ENCODE data around the gene CDH4.
A peak's percentile ranks its signal among the peaks of the same experiment; 100 is the strongest.

Gene CDH4

GRCh38 chr20:61880706-61881105 lies 628.6 kb downstream of the CDH4 start:
- H2AK5ac ChIP-seq (ENCODE audit: low read depth, low read length): peak overlapping the region; percentile 45
- no peak overlapping the region for H3K4ac ChIP-seq (ENCODE audit: low read length)
- H3K9me3 ChIP-seq (replicated peaks in 1 of 2; ENCODE audit: control insufficient read depth in 2 of 2, insufficient read depth in 1 of 2, low read depth in 1 of 2, low read length in 2 of 2): no peaks in the 10 kb centered on the region
- no peak overlapping the region for H4K91ac ChIP-seq (ENCODE audit: low read depth, low read length, poor library complexity)
- H3K4me1 ChIP-seq (ENCODE audit: control insufficient read depth in 2 of 2, insufficient read depth in 1 of 2, low read depth in 1 of 2, low read length in 2 of 2): peaks cover 0 to 2% of the 10 kb centered on the region in 2 donors
- no peak overlapping the region for H2AFZ ChIP-seq (ENCODE audit: low read length)
- WGBS, 2 donors (ENCODE audit: extremely low coverage in 2 of 2, insufficient read length in 2 of 2, insufficient replicate concordance in 1 of 2): no CpG with 5 or more reads among the region's 8 CpGs
- H2BK15ac ChIP-seq (ENCODE audit: low read length): peak overlapping the region; percentile 67
- H2BK120ac ChIP-seq (ENCODE audit: low read depth, low read length): no peak overlapping the region
- H3K36me3 ChIP-seq (replicated peaks in 1 of 2; ENCODE audit: control insufficient read depth in 2 of 2, insufficient read depth in 2 of 2, low read length in 2 of 2): no peaks in the 10 kb centered on the region
- peak overlapping the region; percentile 55 for H3K23ac ChIP-seq (ENCODE audit: low read depth, low read length, poor library complexity)
- H3K79me1 ChIP-seq (ENCODE audit: low read depth, low read length): peaks cover 2% of the 10 kb centered on the region
- no peak overlapping the region for H3K27ac ChIP-seq (replicated peaks; ENCODE audit: low read length)
- H2BK12ac ChIP-seq (ENCODE audit: low read length): no peak overlapping the region
- peak overlapping the region; percentile 94 for H3K14ac ChIP-seq (ENCODE audit: low read length)
- H3K18ac ChIP-seq (ENCODE audit: low read length): peak overlapping the region; percentile 76
- H2BK5ac ChIP-seq (ENCODE audit: low read length): no peak overlapping the region
- no peak overlapping the region for H3K9ac ChIP-seq (ENCODE audit: low read depth, low read length, poor library complexity)
- no peak overlapping the region for H3K4me2 ChIP-seq (ENCODE audit: insufficient read depth, low read length, poor library complexity, severe bottlenecking)
- DNase-seq (ENCODE audit: low spot score): no peak
- H3K27me3 ChIP-seq (ENCODE audit: control insufficient read depth in 3 of 3, insufficient read depth in 3 of 3, low read depth in 1 of 3, low read length in 3 of 3): no peaks in the 10 kb centered on the region
- H4K8ac ChIP-seq (ENCODE audit: low read depth, low read length): peak overlapping the region; percentile 43
- peak overlapping the region in 1 of 2 donors; percentile 40 for H3K4me3 ChIP-seq (ENCODE audit: low read length in 2 of 2)

GRCh38 chr20:61881416-61881815 lies 629.4 kb downstream of the CDH4 start:
- Histone ChIP-seq H3K18ac (ENCODE audit: low read length) (peak overlapping the region; percentile 41), H3K9me3 (replicated peaks in 1 of 2; ENCODE audit: control insufficient read depth in 2 of 2, insufficient read depth in 1 of 2, low read depth in 1 of 2, low read length in 2 of 2) (no peaks in the 10 kb centered on the region), H2AFZ (ENCODE audit: low read length) (no peak overlapping the region), H3K36me3 (replicated peaks in 1 of 2; ENCODE audit: control insufficient read depth in 2 of 2, insufficient read depth in 2 of 2, low read length in 2 of 2) (no peaks in the 10 kb centered on the region), H3K4me2 (ENCODE audit: insufficient read depth, low read length, poor library complexity, severe bottlenecking) (no peak overlapping the region), H2BK5ac (ENCODE audit: low read length) (no peak overlapping the region), H2BK15ac (ENCODE audit: low read length) (no peak overlapping the region), H4K91ac (ENCODE audit: low read depth, low read length, poor library complexity) (no peak overlapping the region), H3K4me3 (ENCODE audit: low read length in 2 of 2) (no peak overlapping the region), H3K4ac (ENCODE audit: low read length) (peak overlapping the region; percentile 23), H2BK120ac (ENCODE audit: low read depth, low read length) (no peak overlapping the region), H3K14ac (ENCODE audit: low read length) (no peak overlapping the region), H3K27me3 (ENCODE audit: control insufficient read depth in 3 of 3, insufficient read depth in 3 of 3, low read depth in 1 of 3, low read length in 3 of 3) (no peaks in the 10 kb centered on the region), H3K23ac (ENCODE audit: low read depth, low read length, poor library complexity) (peak overlapping the region; percentile 55), H2BK12ac (ENCODE audit: low read length) (no peak overlapping the region), H3K4me1 (ENCODE audit: control insufficient read depth in 2 of 2, insufficient read depth in 1 of 2, low read depth in 1 of 2, low read length in 2 of 2) (peaks cover 0 to 2% of the 10 kb centered on the region in 2 donors), H2AK5ac (ENCODE audit: low read depth, low read length) (no peak overlapping the region), H4K8ac (ENCODE audit: low read depth, low read length) (peak overlapping the region; percentile 43), H3K27ac (replicated peaks; ENCODE audit: low read length) (no peak overlapping the region), H3K79me1 (ENCODE audit: low read depth, low read length) (peaks cover 2% of the 10 kb centered on the region), H3K9ac (ENCODE audit: low read depth, low read length, poor library complexity) (no peak overlapping the region)
- no CpG with 5 or more reads among the region's 19 CpGs for WGBS, 2 donors (ENCODE audit: extremely low coverage in 2 of 2, insufficient read length in 2 of 2, insufficient replicate concordance in 1 of 2)
- no peak for DNase-seq (ENCODE audit: low spot score)

- H3K27me3 ChIP-seq (ENCODE audit: control insufficient read depth in 3 of 3, insufficient read depth in 3 of 3, low read depth in 1 of 3, low read length in 3 of 3): no peaks in the 10 kb centered on the region
- H2BK5ac ChIP-seq (ENCODE audit: low read length): no peak overlapping the region
- H3K79me1 ChIP-seq (ENCODE audit: low read depth, low read length): peaks cover 2% of the 10 kb centered on the region
- H3K9ac ChIP-seq (ENCODE audit: low read depth, low read length, poor library complexity): peak overlapping the region; percentile 53
- H2AFZ ChIP-seq (ENCODE audit: low read length): no peak overlapping the region
- no peak overlapping the region for H4K91ac ChIP-seq (ENCODE audit: low read depth, low read length, poor library complexity)
- H3K36me3 ChIP-seq (replicated peaks in 1 of 2; ENCODE audit: control insufficient read depth in 2 of 2, insufficient read depth in 2 of 2, low read length in 2 of 2): no peaks in the 10 kb centered on the region
- no peak overlapping the region for H3K23ac ChIP-seq (ENCODE audit: low read depth, low read length, poor library complexity)
- H3K4me3 ChIP-seq (ENCODE audit: low read length in 2 of 2): no peak overlapping the region
- peaks cover 0 to 2% of the 10 kb centered on the region in 2 donors for H3K4me1 ChIP-seq (ENCODE audit: control insufficient read depth in 2 of 2, insufficient read depth in 1 of 2, low read depth in 1 of 2, low read length in 2 of 2)
- no peak overlapping the region for H3K14ac ChIP-seq (ENCODE audit: low read length)
- H3K4me2 ChIP-seq (ENCODE audit: insufficient read depth, low read length, poor library complexity, severe bottlenecking): no peak overlapping the region
- DNase-seq (ENCODE audit: low spot score): no peak
- no peak overlapping the region for H3K4ac ChIP-seq (ENCODE audit: low read length)
- H2AK5ac ChIP-seq (ENCODE audit: low read depth, low read length): no peak overlapping the region
- no CpG with 5 or more reads among the region's 13 CpGs for WGBS, 2 donors (ENCODE audit: extremely low coverage in 2 of 2, insufficient read length in 2 of 2, insufficient replicate concordance in 1 of 2)
- H3K18ac ChIP-seq (ENCODE audit: low read length): peak overlapping the region; percentile 76
- no peak overlapping the region for H3K27ac ChIP-seq (replicated peaks; ENCODE audit: low read length)
- H2BK12ac ChIP-seq (ENCODE audit: low read length): no peak overlapping the region
- no peak overlapping the region for H2BK15ac ChIP-seq (ENCODE audit: low read length)
- no peaks in the 10 kb centered on the region for H3K9me3 ChIP-seq (replicated peaks in 1 of 2; ENCODE audit: control insufficient read depth in 2 of 2, insufficient read depth in 1 of 2, low read depth in 1 of 2, low read length in 2 of 2)
- no peak overlapping the region for H4K8ac ChIP-seq (ENCODE audit: low read depth, low read length)
- H2BK120ac ChIP-seq (ENCODE audit: low read depth, low read length): no peak overlapping the region
Measured at GRCh38 chr20:61881861-61882260, 629.8 kb downstream of the CDH4 start.

GRCh38 chr20:61882716-61883615 lies 630.9 kb downstream of the CDH4 start:
- H2AK5ac ChIP-seq (ENCODE audit: low read depth, low read length): no peak overlapping the region
- H3K9me3 ChIP-seq (replicated peaks in 1 of 2; ENCODE audit: control insufficient read depth in 2 of 2, insufficient read depth in 1 of 2, low read depth in 1 of 2, low read length in 2 of 2): no peaks in the 10 kb centered on the region
- H3K9ac ChIP-seq (ENCODE audit: low read depth, low read length, poor library complexity): no peak overlapping the region
- H4K91ac ChIP-seq (ENCODE audit: low read depth, low read length, poor library complexity): no peak overlapping the region
- H3K4me1 ChIP-seq (ENCODE audit: control insufficient read depth in 2 of 2, insufficient read depth in 1 of 2, low read depth in 1 of 2, low read length in 2 of 2): peaks cover 0 to 3% of the 10 kb centered on the region in 2 donors
- H3K14ac ChIP-seq (ENCODE audit: low read length): no peak overlapping the region
- no peak overlapping the region for H2BK15ac ChIP-seq (ENCODE audit: low read length)
- no peak overlapping the region for H3K23ac ChIP-seq (ENCODE audit: low read depth, low read length, poor library complexity)
- no peak overlapping the region for H2BK120ac ChIP-seq (ENCODE audit: low read depth, low read length)
- no peak overlapping the region for H3K4me2 ChIP-seq (ENCODE audit: insufficient read depth, low read length, poor library complexity, severe bottlenecking)
- no peak overlapping the region for H3K4ac ChIP-seq (ENCODE audit: low read length)
- peaks cover under 1% of the 10 kb centered on the region for H3K79me1 ChIP-seq (ENCODE audit: low read depth, low read length)
- H4K8ac ChIP-seq (ENCODE audit: low read depth, low read length): no peak overlapping the region
- no peak overlapping the region for H3K4me3 ChIP-seq (ENCODE audit: low read length in 2 of 2)
- no peak overlapping the region for H3K27ac ChIP-seq (replicated peaks; ENCODE audit: low read length)
- no peak overlapping the region for H2BK5ac ChIP-seq (ENCODE audit: low read length)
- DNase-seq (ENCODE audit: low spot score): no peak
- H3K36me3 ChIP-seq (replicated peaks in 1 of 2; ENCODE audit: control insufficient read depth in 2 of 2, insufficient read depth in 2 of 2, low read length in 2 of 2): no peaks in the 10 kb centered on the region
- WGBS, 2 donors (ENCODE audit: extremely low coverage in 2 of 2, insufficient read length in 2 of 2, insufficient replicate concordance in 1 of 2): no CpG with 5 or more reads among the region's 32 CpGs
- H2AFZ ChIP-seq (ENCODE audit: low read length): no peak overlapping the region
- no peaks in the 10 kb centered on the region for H3K27me3 ChIP-seq (ENCODE audit: control insufficient read depth in 3 of 3, insufficient read depth in 3 of 3, low read depth in 1 of 3, low read length in 3 of 3)
- no peak overlapping the region for H2BK12ac ChIP-seq (ENCODE audit: low read length)
- H3K18ac ChIP-seq (ENCODE audit: low read length): peak overlapping the region; percentile 11
